ENCODE results near the gene DYNLT1. TPM values are rescaled to one million over a fixed set of nuclear protein-coding genes. Genes with fewer than 3 reads are reported as not detected.

Gene DYNLT1
- total and polyA plus RNA-seq, 10 of the 15 experiments (the other 5 are each of a cell fraction or from before 2014, with no cell fraction given) = 33.6 to 298 (median 89.2) TPM

GRCh38 chr6:158644231-158645063, at the start of gene DYNLT1 (continued):
- TF ChIP-seq STAT1 (conservative IDR thresholded peaks at IDR 0.05) = no peak
- no peak for TF ChIP-seq RELA (IDR thresholded peaks at IDR 0.05; ENCODE audit: borderline replicate concordance, partially characterized antibody)
- no peak for TF ChIP-seq SUPT20H (IDR thresholded peaks at IDR 0.05; ENCODE audit: borderline replicate concordance, control insufficient read depth, low read depth, low read length)
- TF ChIP-seq SIN3A (IDR thresholded peaks at IDR 0.05; ENCODE audit: low read depth, low read length) = peak; percentile 71; the same call in 1 of the 2 replicates
- no peak for TF ChIP-seq IRF5 (IDR thresholded peaks at IDR 0.05; ENCODE audit: borderline replicate concordance)
- TF ChIP-seq, protein P1, sequence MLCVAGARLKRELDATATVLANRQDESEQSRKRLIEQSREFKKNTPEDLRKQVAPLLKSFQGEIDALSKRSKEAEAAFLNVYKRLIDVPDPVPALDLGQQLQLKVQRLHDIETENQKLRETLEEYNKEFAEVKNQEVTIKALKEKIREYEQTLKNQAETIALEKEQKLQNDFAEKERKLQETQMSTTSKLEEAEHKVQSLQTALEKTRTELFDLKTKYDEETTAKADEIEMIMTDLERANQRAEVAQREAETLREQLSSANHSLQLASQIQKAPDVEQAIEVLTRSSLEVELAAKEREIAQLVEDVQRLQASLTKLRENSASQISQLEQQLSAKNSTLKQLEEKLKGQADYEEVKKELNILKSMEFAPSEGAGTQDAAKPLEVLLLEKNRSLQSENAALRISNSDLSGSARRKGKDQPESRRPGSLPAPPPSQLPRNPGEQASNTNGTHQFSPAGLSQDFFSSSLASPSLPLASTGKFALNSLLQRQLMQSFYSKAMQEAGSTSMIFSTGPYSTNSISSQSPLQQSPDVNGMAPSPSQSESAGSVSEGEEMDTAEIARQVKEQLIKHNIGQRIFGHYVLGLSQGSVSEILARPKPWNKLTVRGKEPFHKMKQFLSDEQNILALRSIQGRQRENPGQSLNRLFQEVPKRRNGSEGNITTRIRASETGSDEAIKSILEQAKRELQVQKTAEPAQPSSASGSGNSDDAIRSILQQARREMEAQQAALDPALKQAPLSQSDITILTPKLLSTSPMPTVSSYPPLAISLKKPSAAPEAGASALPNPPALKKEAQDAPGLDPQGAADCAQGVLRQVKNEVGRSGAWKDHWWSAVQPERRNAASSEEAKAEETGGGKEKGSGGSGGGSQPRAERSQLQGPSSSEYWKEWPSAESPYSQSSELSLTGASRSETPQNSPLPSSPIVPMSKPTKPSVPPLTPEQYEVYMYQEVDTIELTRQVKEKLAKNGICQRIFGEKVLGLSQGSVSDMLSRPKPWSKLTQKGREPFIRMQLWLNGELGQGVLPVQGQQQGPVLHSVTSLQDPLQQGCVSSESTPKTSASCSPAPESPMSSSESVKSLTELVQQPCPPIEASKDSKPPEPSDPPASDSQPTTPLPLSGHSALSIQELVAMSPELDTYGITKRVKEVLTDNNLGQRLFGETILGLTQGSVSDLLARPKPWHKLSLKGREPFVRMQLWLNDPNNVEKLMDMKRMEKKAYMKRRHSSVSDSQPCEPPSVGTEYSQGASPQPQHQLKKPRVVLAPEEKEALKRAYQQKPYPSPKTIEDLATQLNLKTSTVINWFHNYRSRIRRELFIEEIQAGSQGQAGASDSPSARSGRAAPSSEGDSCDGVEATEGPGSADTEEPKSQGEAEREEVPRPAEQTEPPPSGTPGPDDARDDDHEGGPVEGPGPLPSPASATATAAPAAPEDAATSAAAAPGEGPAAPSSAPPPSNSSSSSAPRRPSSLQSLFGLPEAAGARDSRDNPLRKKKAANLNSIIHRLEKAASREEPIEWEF (IDR thresholded peaks at IDR 0.05; ENCODE audit: insufficient replicate concordance, low read depth, low read length) = no peak
- TF ChIP-seq, protein P2, sequence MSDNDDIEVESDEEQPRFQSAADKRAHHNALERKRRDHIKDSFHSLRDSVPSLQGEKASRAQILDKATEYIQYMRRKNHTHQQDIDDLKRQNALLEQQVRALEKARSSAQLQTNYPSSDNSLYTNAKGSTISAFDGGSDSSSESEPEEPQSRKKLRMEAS (IDR thresholded peaks at IDR 0.05; ENCODE audit: low read depth, low read length) = peak; percentile 64
- TF ChIP-seq NFYA (IDR thresholded peaks at IDR 0.05; ENCODE audit: borderline replicate concordance, low read depth, low read length) = no peak
- peak; percentile 79; the same call in 1 of the 2 replicates for TF ChIP-seq NKRF (conservative IDR thresholded peaks at IDR 0.05)
- peak; percentile 49; the same call in 1 of the 2 replicates for TF ChIP-seq ASH2L (IDR thresholded peaks at IDR 0.05; ENCODE audit: borderline replicate concordance, low read depth)
- TF ChIP-seq MYC (IDR thresholded peaks at IDR 0.05; ENCODE audit: insufficient read depth, insufficient read length, insufficient replicate concordance, low read length, severe bottlenecking) = no peak
- TF ChIP-seq POLR2AphosphoS5 (IDR thresholded peaks at IDR 0.05; ENCODE audit: low read length) = peak; percentile 92
- TF ChIP-seq BCL11A (IDR thresholded peaks at IDR 0.05; ENCODE audit: low read depth, low read length) = no peak
- peak; percentile 97 for TF ChIP-seq POLR2A (IDR thresholded peaks at IDR 0.05; ENCODE audit: low read depth, low read length)
- TF ChIP-seq BHLHE40 (IDR thresholded peaks at IDR 0.05; ENCODE audit: borderline replicate concordance in 1 of 2, low read depth in 2 of 2, low read length in 1 of 2) = 0 out of 4 replicates have a peak, but pooled peaks of 1 of the 2 experiments have one; percentile 9
- peak; percentile 37 for TF ChIP-seq GATAD2B (conservative IDR thresholded peaks at IDR 0.05; ENCODE audit: low read depth)
- TF ChIP-seq RFX5 (IDR thresholded peaks at IDR 0.05; ENCODE audit: low read depth, low read length) = no peak
- TF ChIP-seq FOS (IDR thresholded peaks at IDR 0.05; ENCODE audit: borderline replicate concordance, extremely low read depth, insufficient read length) = no peak
- no peak for TF ChIP-seq MEF2B (IDR thresholded peaks at IDR 0.05; ENCODE audit: partially characterized antibody, poor library complexity, severe bottlenecking)
- TF ChIP-seq TCF3 (IDR thresholded peaks at IDR 0.05; ENCODE audit: borderline replicate concordance, insufficient read depth, low read depth, low read length) = 0 out of 2 replicates have a peak, but pooled peaks have one; percentile 31

All from GM12878 (cell line).